Tibial nerve (tissue), 4 donors: ENCODE measurements around the gene LANCL1. TPM values are rescaled to one million over a fixed set of nuclear protein-coding genes. Genes with fewer than 3 reads are reported as not detected.

Experiments used
- DNase-seq, 2 donors: peaks; one replicate each; pipeline ENCODE4 v3.0.0-alpha.2; 2019; ENCODE audit warnings: low spot score in 2 of 2
- H3K27ac ChIP-seq, 4 donors: fragments of 200-600 bp; sonication (generic) in 3 of 4; one replicate each; pipeline ENCODE4 v1.5.1; 2017 to 2019; ENCODE audit warnings: mild to moderate bottlenecking in 1 of 4
- H3K27me3 ChIP-seq, 2 donors: fragments of 200-600 bp; sonication (generic) in 1 of 2; one replicate each; pipeline versions ENCODE4 v1.5.1 to v1.6.0; 2017 to 2019
- H3K36me3 ChIP-seq, 3 donors: fragments of 200-600 bp; sonication (generic); one replicate each; pipeline ENCODE4 v1.5.1; 2018 to 2019
- H3K4me1 ChIP-seq, 4 donors: fragments of 200-600 bp; sonication (generic) in 3 of 4; one replicate each; pipeline ENCODE4 v1.5.1; 2017 to 2019
- H3K4me3 ChIP-seq, 4 donors: fragments of 200-600 bp; sonication (generic) in 3 of 4; one replicate each; pipeline ENCODE4 v1.5.1; 2017 to 2019; ENCODE audit warnings: mild to moderate bottlenecking in 1 of 4, moderate library complexity in 1 of 4
- H3K9me3 ChIP-seq, 4 donors: fragments of 200-600 bp; sonication (generic) in 3 of 4; one replicate each; pipeline ENCODE4 v1.5.1; 2017 to 2019
- EP300 ChIP-seq, 2 donors: sonication (generic); formaldehyde crosslinking; IDR thresholded peaks; one replicate each; pipeline ENCODE4 v1.6.1; 2017; ENCODE audit warnings: antibody characterized with exemption in 2 of 2, mild to moderate bottlenecking in 1 of 2
- POLR2A ChIP-seq, 2 donors: fragments of 450-650 bp; IDR thresholded peaks; one replicate each; pipeline ENCODE4 v1.6.1; 2017; ENCODE audit warnings: antibody characterized with exemption in 2 of 2, mild to moderate bottlenecking in 2 of 2, moderate library complexity in 2 of 2
- WGBS, 2 donors: methylation state at CpG; one replicate each; pipeline ENCODE4 v1.1.5; 2018; 5-methylcytosine and 5-hydroxymethylcytosine counted together
- total RNA-seq, 4 donors: library from RNA; depleted of rRNA; stranded (reverse); fragments of >200 nt; gene quantifications; one replicate each; pipeline ENCODE4 v1.1.0, GENCODE V29; 2016
- TF ChIP-seq, protein P1 (sequence below), 5 experiments: fragments of 200-600 bp in 3 of 5; fragments of 450-650 bp in 2 of 5; sonication (generic) in 3 of 5; IDR thresholded peaks; one replicate each; pipeline ENCODE4 v1.5.1; 2016 to 2019; ENCODE audit warnings: antibody characterized with exemption in 5 of 5, mild to moderate bottlenecking in 3 of 5, moderate library complexity in 2 of 5

LANCL1 gene
- total RNA-seq, 4 donors from 2014 or later = 28.2 to 44.4 (median 40.1) TPM

DNA sequence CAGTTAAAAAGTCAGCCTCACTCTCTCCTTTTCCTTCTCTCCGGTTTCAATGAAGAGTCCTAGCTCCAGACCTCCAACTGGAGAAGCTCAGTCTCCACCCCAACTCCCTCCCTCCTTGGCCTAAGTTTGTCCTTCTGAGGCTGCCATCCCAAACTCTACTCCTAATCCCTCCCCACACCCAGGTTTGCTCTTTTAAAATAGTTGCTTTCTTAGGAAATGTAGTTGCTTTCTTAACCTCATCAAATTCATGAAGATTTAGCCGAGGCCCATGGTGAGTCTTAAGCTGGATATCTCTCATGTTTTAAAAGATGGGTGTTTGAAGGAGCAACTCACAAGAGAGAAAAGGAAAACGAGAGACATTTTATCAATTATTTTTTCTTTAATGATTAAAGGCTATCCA, 937 bp upstream of the LANCL1 start:
- Histone ChIP-seq H3K9me3 (no peaks in the 10 kb centered on the region), H3K27ac (peak overlapping the region in 2 of 4 donors; percentile 87 to 91), H3K4me1 (peaks cover 0 to 42% (median 8%) of the 10 kb centered on the region in 4 donors), H3K36me3 (peaks cover 0 to 11% (median 0%) of the 10 kb centered on the region in 3 donors), H3K27me3 (no peaks in the 10 kb centered on the region), H3K4me3 (peak overlapping the region in 2 of 4 donors; percentile 77 to 80)
- DNase-seq = peak in 1 of 2 donors; percentile 38
- TF ChIP-seq EP300 (IDR thresholded peaks at IDR 0.05) (no peak), POLR2A (IDR thresholded peaks at IDR 0.05) (no peak)
- TF ChIP-seq, protein P1, sequence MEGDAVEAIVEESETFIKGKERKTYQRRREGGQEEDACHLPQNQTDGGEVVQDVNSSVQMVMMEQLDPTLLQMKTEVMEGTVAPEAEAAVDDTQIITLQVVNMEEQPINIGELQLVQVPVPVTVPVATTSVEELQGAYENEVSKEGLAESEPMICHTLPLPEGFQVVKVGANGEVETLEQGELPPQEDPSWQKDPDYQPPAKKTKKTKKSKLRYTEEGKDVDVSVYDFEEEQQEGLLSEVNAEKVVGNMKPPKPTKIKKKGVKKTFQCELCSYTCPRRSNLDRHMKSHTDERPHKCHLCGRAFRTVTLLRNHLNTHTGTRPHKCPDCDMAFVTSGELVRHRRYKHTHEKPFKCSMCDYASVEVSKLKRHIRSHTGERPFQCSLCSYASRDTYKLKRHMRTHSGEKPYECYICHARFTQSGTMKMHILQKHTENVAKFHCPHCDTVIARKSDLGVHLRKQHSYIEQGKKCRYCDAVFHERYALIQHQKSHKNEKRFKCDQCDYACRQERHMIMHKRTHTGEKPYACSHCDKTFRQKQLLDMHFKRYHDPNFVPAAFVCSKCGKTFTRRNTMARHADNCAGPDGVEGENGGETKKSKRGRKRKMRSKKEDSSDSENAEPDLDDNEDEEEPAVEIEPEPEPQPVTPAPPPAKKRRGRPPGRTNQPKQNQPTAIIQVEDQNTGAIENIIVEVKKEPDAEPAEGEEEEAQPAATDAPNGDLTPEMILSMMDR (IDR thresholded peaks at IDR 0.05) = no peak
- 62 to 69% methylated on average over 3 of the region's 3 CpGs for WGBS, 2 donors

DNA sequence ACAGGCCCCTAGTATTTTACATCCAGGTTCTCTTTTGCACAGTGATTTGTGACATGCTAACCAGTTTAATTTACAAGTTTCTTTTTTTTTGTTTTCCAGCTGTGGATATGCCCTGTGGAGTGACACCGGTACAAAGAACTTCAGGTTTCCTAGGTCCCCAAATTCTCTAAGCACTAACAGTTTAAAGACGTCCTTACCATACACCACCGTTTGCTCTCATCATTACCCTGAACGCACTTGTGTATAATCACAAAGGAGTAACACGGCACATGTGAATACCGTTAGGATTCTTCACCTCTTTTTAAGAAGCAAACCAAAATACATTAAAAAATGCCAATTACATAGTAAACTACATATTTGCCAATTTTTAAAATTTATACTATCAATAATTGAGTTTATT, 853 bp downstream of the LANCL1 start:
- WGBS, 2 donors = 15 to 16% methylated on average over 6 of the region's 6 CpGs

DNA sequence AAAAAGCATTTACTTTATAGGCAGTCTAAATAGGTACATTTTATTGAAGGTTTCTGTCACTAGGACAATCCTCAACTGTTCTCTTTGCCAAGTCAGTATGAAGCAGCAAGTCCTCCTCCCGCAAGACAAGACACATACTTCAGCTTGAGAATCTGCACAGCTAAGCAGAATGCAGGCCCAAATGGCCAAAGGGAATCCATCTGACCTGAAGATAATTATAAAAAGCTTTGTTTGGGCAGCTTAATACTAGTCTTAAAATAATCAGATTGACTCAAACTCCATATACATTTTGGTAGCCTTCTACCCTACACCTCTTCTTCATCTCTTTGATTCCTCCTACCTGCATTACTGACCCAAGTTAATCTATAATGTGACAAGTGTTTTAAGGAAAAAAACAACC, 1.8 kb downstream of the LANCL1 start:
- TF ChIP-seq POLR2A (IDR thresholded peaks at IDR 0.05) (no peak), EP300 (IDR thresholded peaks at IDR 0.05) (no peak)
- TF ChIP-seq, protein P1 (IDR thresholded peaks at IDR 0.05) = no peak
- Histone ChIP-seq H3K4me1 (peaks cover 0 to 42% (median 8%) of the 10 kb centered on the region in 4 donors), H3K4me3 (no peak overlapping the region), H3K27ac (no peak overlapping the region), H3K27me3 (no peaks in the 10 kb centered on the region), H3K36me3 (peaks cover 2 to 30% (median 8%) of the 10 kb centered on the region in 3 donors), H3K9me3 (no peaks in the 10 kb centered on the region)
- WGBS, 2 donors = 52 to 62% methylated on average over 1 of the region's 1 CpG
- no peak for DNase-seq

More for the DNA sequence above, 853 bp downstream of the LANCL1 start:
- Histone ChIP-seq H3K36me3 (peaks cover 2 to 21% (median 8%) of the 10 kb centered on the region in 3 donors), H3K9me3 (no peaks in the 10 kb centered on the region), H3K27me3 (no peaks in the 10 kb centered on the region), H3K4me3 (peak overlapping the region; percentile 59 to 80 (median 71)), H3K4me1 (peaks cover 0 to 42% (median 8%) of the 10 kb centered on the region in 4 donors), H3K27ac (peak overlapping the region in 3 of 4 donors; percentile 47 to 91 (median 87))
- TF ChIP-seq, protein P1 (IDR thresholded peaks at IDR 0.05) = no peak
- TF ChIP-seq POLR2A (IDR thresholded peaks at IDR 0.05) (no peak), EP300 (IDR thresholded peaks at IDR 0.05) (no peak)
- DNase-seq = no peak

DNA sequence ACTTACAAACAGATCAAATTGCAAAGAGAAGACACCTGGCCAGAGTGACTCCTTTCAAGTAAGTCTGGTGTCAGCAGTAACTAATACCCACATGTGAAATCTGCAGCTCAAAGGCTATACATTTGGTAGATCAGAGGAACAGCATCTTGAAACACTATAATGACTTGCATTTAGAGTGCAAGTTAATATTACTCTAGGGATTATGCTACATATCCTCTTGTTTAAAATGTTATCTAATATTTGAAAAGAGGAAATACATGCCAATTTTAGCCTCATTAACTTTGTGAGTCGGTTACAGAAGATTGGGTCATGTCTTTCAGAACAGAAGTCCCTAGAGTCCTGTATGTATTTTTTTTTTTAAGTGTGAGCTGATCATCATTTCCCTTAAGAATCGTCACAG, 15.2 kb downstream of the LANCL1 start:
- H3K36me3 ChIP-seq = peaks cover 0 to 61% (median 0%) of the 10 kb centered on the region in 3 donors
- H3K4me1 ChIP-seq = peaks cover 0 to 10% (median 0%) of the 10 kb centered on the region in 4 donors
- TF ChIP-seq, protein P1 (IDR thresholded peaks at IDR 0.05) = no peak
- TF ChIP-seq EP300 (IDR thresholded peaks at IDR 0.05) (no peak), POLR2A (IDR thresholded peaks at IDR 0.05) (no peak)
- no peak overlapping the region for H3K27ac ChIP-seq
- H3K4me3 ChIP-seq = no peak overlapping the region
- no peaks in the 10 kb centered on the region for H3K27me3 ChIP-seq
- DNase-seq = no peak
- 39 to 56% methylated on average over 2 of the region's 2 CpGs for WGBS, 2 donors
- H3K9me3 ChIP-seq = no peaks in the 10 kb centered on the region

DNA sequence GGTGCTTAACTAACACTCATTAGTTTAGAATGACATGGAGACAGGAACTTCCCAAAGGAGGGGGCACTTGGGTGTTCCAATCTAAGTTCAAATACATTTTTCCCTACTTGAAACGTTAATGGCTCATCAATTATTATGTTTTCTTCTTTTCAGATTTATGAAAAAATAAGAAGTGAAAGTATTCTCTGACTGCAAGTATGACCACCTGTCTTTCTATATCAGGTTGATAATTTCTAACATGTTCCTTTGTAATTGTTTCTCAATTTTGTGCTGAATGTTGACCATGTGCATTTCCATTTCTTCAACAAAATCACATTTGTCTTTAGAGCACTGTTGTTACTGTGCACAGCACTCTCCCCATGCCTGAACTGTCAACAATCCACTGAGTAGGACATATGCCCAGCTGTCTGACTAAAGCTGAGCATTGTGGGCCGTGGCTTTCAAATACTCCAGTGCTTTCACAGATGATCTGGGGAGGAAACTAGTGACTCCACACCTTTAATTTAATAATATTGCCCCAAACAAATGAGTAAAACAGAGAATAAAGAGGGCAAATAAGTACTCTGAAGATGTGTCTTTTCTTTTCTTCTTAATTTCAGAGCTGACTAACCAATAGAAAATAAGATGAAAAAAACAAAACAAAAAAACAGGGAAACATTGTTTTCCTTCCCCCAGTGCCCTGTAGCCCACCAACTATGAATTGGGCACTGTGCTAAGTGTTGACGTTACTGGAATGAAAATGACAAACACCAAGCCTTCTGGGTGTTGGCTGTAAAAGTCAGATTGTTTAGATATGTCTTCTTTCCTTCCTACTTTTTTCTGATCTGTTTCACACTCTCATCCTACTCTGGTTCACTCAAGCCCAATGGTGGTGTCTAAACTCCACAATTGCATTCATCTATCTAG, 16.0 kb downstream of the LANCL1 start:
- Histone ChIP-seq H3K9me3 (no peaks in the 10 kb centered on the region), H3K4me1 (peaks cover 0 to 10% (median 0%) of the 10 kb centered on the region in 4 donors), H3K27me3 (no peaks in the 10 kb centered on the region), H3K4me3 (no peak overlapping the region), H3K27ac (no peak overlapping the region), H3K36me3 (peaks cover 0 to 53% (median 0%) of the 10 kb centered on the region in 3 donors)
- TF ChIP-seq POLR2A (IDR thresholded peaks at IDR 0.05) = no peak
- no peak for TF ChIP-seq EP300 (IDR thresholded peaks at IDR 0.05)
- TF ChIP-seq, protein P1 (IDR thresholded peaks at IDR 0.05) = no peak
- 72 to 74% methylated on average over 3 of the region's 3 CpGs for WGBS, 2 donors
- DNase-seq = no peak
